CD4-positive, alpha-beta T cell treated with Interleukin-17A for 1 hour (primary cell): Measurements from ENCODE around the gene GYG2.
"Not testable (repeated sequence)": the region's sequence is repeated elsewhere in the genome, so short reads cannot be mapped to it uniquely, and the experiment has no call there.

Experiments
- DNase-seq: peaks from one replicate; pipeline ENCODE4 v3.0.0-alpha.2; 2020

The GYG2 gene

GRCh38 chrX:2828344-2828958 lies at the start of gene GYG2:
Gene GYG2 (plus strand): TSS chrX:2828930. CDS start chrX:2830189, 1,259 bp downstream.
- no peak for DNase-seq

- not testable (repeated sequence) for DNase-seq
These were observed 48.1 kb upstream of the GYG2 start for GRCh38 chrX:2780472-2781225.

- no peak for DNase-seq
These were observed 47.5 kb upstream of the GYG2 start for GRCh38 chrX:2781226-2781571.

GRCh38 chrX:2781698-2782097 lies 47.0 kb upstream of the GYG2 start:
- DNase-seq = no peak

GRCh38 chrX:2782171-2782570 lies 46.6 kb upstream of the GYG2 start:
- no peak for DNase-seq

- no peak for DNase-seq
These were observed 46.0 kb upstream of the GYG2 start for GRCh38 chrX:2782778-2783177.

GRCh38 chrX:2784026-2784425 lies 44.7 kb upstream of the GYG2 start:
- DNase-seq = no peak

GRCh38 chrX:2785538-2785937 lies 43.2 kb upstream of the GYG2 start:
- no peak for DNase-seq

- DNase-seq = no peak
These were observed 39.8 kb upstream of the GYG2 start for GRCh38 chrX:2788980-2789379.

GRCh38 chrX:2789569-2789968 lies 39.2 kb upstream of the GYG2 start:
- DNase-seq = no peak

- no peak for DNase-seq
These were observed 35.0 kb upstream of the GYG2 start for GRCh38 chrX:2793752-2794151.

GRCh38 chrX:2794336-2794735 lies 34.4 kb upstream of the GYG2 start:
- DNase-seq = no peak

GRCh38 chrX:2796808-2797207 lies 31.9 kb upstream of the GYG2 start:
- DNase-seq = not testable (repeated sequence)

GRCh38 chrX:2799369-2799768 lies 29.4 kb upstream of the GYG2 start:
- no peak for DNase-seq

GRCh38 chrX:2799980-2800379 lies 28.8 kb upstream of the GYG2 start:
- DNase-seq = not testable (repeated sequence)

GRCh38 chrX:2801223-2801622 lies 27.5 kb upstream of the GYG2 start:
- DNase-seq = no peak

- DNase-seq = not testable (repeated sequence)
These were observed 26.2 kb upstream of the GYG2 start for GRCh38 chrX:2802376-2803090.

- not testable (repeated sequence) for DNase-seq
These were observed 25.2 kb upstream of the GYG2 start for GRCh38 chrX:2803486-2803885.

GRCh38 chrX:2804106-2804843 lies 24.5 kb upstream of the GYG2 start:
- DNase-seq = not testable (repeated sequence)

GRCh38 chrX:2804858-2805257 lies 23.9 kb upstream of the GYG2 start:
- DNase-seq = not testable (repeated sequence)

- DNase-seq = no peak
These were observed 17.5 kb upstream of the GYG2 start for GRCh38 chrX:2811271-2811670.

- DNase-seq = peak; percentile 59
These were observed 16.4 kb upstream of the GYG2 start for GRCh38 chrX:2812161-2812907.

- DNase-seq = no peak
These were observed 11.7 kb upstream of the GYG2 start for GRCh38 chrX:2817036-2817435.
